HL-60 (cell line): Measurements from ENCODE around the gene INPP4B.

Experiments
- DNase-seq, 2 experiments: peaks; one replicate each; pipeline ENCODE4 v3.0.0-alpha.2; 2010 to 2020; ENCODE audit warnings: low read depth in 1 of 2, low spot score in 1 of 2
- H3K27ac ChIP-seq: fragments of 250-450 bp; sonication (Bioruptor Pico); replicated peaks from 2 replicates; pipeline ENCODE4 v1.5.1; 2020; ENCODE audit warnings: mild to moderate bottlenecking, moderate library complexity
- H3K27me3 ChIP-seq: fragments of 250-450 bp; sonication (Bioruptor Pico); 2 replicates; pipeline ENCODE4 v1.5.1; 2021; ENCODE audit warnings: mild to moderate bottlenecking, moderate library complexity; ENCODE audit not compliant: insufficient read depth, poor library complexity, severe bottlenecking
- H3K4me3 ChIP-seq: replicated peaks from 2 replicates; pipeline ENCODE4 v1.5.1; 2011; ENCODE audit warnings: mild to moderate bottlenecking, control low read depth, low read length; ENCODE audit not compliant: insufficient read depth
- GABPA ChIP-seq: IDR thresholded peaks from 2 replicates; pipeline ENCODE4 v1.6.1; 2012; ENCODE audit warnings: low read depth
- POLR2AphosphoS5 ChIP-seq: IDR thresholded peaks from 2 replicates; pipeline ENCODE4 v1.6.1; 2012; ENCODE audit warnings: low read depth
- REST ChIP-seq: IDR thresholded peaks from 2 replicates; pipeline ENCODE4 v1.6.1; 2012; ENCODE audit warnings: low read depth; ENCODE audit not compliant: insufficient replicate concordance
- SPI1 ChIP-seq: IDR thresholded peaks from 2 replicates; pipeline ENCODE4 v1.6.1; 2012; ENCODE audit warnings: low read depth, mild to moderate bottlenecking, borderline replicate concordance
- TF ChIP-seq, protein P1 (sequence below): IDR thresholded peaks from one replicate; pipeline ENCODE4 v1.5.1; 2011; ENCODE audit warnings: low read length, control low read depth, inconsistent platforms; ENCODE audit not compliant: insufficient read depth

The INPP4B gene

GRCh38 chr4:142141224-142141623 is 704.9 kb downstream of the INPP4B start:
- H3K27me3 ChIP-seq, result no peaks in the 10 kb centered on the region
- TF ChIP-seq, protein P1, sequence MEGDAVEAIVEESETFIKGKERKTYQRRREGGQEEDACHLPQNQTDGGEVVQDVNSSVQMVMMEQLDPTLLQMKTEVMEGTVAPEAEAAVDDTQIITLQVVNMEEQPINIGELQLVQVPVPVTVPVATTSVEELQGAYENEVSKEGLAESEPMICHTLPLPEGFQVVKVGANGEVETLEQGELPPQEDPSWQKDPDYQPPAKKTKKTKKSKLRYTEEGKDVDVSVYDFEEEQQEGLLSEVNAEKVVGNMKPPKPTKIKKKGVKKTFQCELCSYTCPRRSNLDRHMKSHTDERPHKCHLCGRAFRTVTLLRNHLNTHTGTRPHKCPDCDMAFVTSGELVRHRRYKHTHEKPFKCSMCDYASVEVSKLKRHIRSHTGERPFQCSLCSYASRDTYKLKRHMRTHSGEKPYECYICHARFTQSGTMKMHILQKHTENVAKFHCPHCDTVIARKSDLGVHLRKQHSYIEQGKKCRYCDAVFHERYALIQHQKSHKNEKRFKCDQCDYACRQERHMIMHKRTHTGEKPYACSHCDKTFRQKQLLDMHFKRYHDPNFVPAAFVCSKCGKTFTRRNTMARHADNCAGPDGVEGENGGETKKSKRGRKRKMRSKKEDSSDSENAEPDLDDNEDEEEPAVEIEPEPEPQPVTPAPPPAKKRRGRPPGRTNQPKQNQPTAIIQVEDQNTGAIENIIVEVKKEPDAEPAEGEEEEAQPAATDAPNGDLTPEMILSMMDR, result no peak
- no peak for TF ChIP-seq GABPA
- no peak for TF ChIP-seq POLR2AphosphoS5
- no peak for TF ChIP-seq REST
- no peak for TF ChIP-seq SPI1
- DNase-seq, result no peak
- H3K4me3 ChIP-seq, result no peak overlapping the region
- no peak overlapping the region for H3K27ac ChIP-seq

DNA sequence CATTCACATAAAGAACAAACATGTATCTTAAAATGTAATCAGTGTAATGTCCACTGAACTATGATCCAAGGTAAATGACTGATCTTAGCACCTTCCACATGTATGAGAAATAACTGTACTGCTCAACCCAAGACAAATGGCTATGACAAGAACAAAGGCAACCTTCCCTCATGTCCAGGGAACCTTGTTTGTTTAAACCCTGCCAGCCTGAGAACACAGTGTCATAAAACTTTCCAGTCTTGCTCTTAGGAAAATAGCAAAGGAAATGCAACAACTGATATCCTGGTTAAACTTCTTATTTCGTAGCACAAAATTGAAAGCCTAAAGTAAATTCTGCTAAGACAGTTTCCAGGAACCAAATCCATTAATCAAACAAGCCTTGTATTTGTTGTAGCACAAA is 715.4 kb downstream of the INPP4B start:
- DNase-seq, result no peak
- H3K27ac ChIP-seq, result no peak overlapping the region
- no peaks in the 10 kb centered on the region for H3K27me3 ChIP-seq
- TF ChIP-seq REST (no peak), GABPA (no peak), POLR2AphosphoS5 (no peak), SPI1 (no peak)
- TF ChIP-seq, protein P1, result no peak
- no peak overlapping the region for H3K4me3 ChIP-seq

- TF ChIP-seq, protein P1, result no peak
- TF ChIP-seq GABPA (no peak), POLR2AphosphoS5 (no peak), SPI1 (no peak), REST (no peak)
- no peak for DNase-seq
- Histone ChIP-seq H3K27ac (no peak overlapping the region), H3K4me3 (no peak overlapping the region), H3K27me3 (no peaks in the 10 kb centered on the region)
These were observed 716.2 kb downstream of the INPP4B start for GRCh38 chr4:142129931-142130330.
